Osteocyte (in vitro differentiated cells): ENCODE results near the gene EXOC4. TPM values are rescaled to one million over a fixed set of nuclear protein-coding genes. Genes with fewer than 3 reads are reported as not detected.
"Not testable (repeated sequence)": the region's sequence is repeated elsewhere in the genome, so short reads cannot be mapped to it uniquely, and the experiment has no call there.

Experiments used
- DNase-seq: peaks from one replicate; pipeline ENCODE4 v3.0.0; 2021; ENCODE audit warnings: mixed read lengths; ENCODE audit not compliant: unreplicated experiment; ENCODE audit errors: extremely low spot score
- H3K27ac Mint-ChIP-seq: one replicate; pipeline ENCODE4 v1.8.0; 2021; ENCODE audit warnings: mild to moderate bottlenecking, mixed read lengths; ENCODE audit not compliant: unreplicated experiment
- H3K27me3 Mint-ChIP-seq: one replicate; pipeline ENCODE4 v1.8.0; 2021; ENCODE audit warnings: mixed read lengths; ENCODE audit not compliant: unreplicated experiment
- H3K36me3 Mint-ChIP-seq: one replicate; pipeline ENCODE4 v1.8.0; 2021; ENCODE audit warnings: mixed read lengths; ENCODE audit not compliant: unreplicated experiment
- H3K4me1 Mint-ChIP-seq: one replicate; pipeline ENCODE4 v1.8.0; 2021; ENCODE audit warnings: mixed read lengths; ENCODE audit not compliant: unreplicated experiment
- H3K4me3 Mint-ChIP-seq: one replicate; pipeline ENCODE4 v1.8.0; 2021; ENCODE audit warnings: mild to moderate bottlenecking, moderate library complexity, mixed read lengths; ENCODE audit not compliant: unreplicated experiment
- H3K9me3 Mint-ChIP-seq: one replicate; pipeline ENCODE4 v1.8.0; 2021; ENCODE audit warnings: mixed read lengths; ENCODE audit not compliant: unreplicated experiment
- CTCF ChIP-seq: fragments of 200-600 bp; sonication (generic); IDR thresholded peaks from 2 replicates; pipeline ENCODE4 v1.5.0; 2021; ENCODE audit warnings: antibody characterized with exemption, mild to moderate bottlenecking, moderate library complexity
- total RNA-seq: library from RNA; stranded (reverse); gene quantifications from 2 replicates; pipeline ENCODE4 v1.2.1, GENCODE V29; 2021

EXOC4 gene
- total RNA-seq, 1 donor from 2014 or later = 99.9 TPM

GRCh38 chr7:133635541-133635940, 382.7 kb downstream of the EXOC4 start:
- Mint-ChIP-seq H3K9me3 (peaks cover 8% of the 10 kb centered on the region), H3K36me3 (peaks cover 10% of the 10 kb centered on the region), H3K27me3 (no peaks in the 10 kb centered on the region), H3K27ac (no peak overlapping the region), H3K4me3 (no peak overlapping the region), H3K4me1 (peaks cover 3% of the 10 kb centered on the region)
- DNase-seq = no peak
- TF ChIP-seq CTCF = no peak

GRCh38 chr7:133638857-133639256, 386.0 kb downstream of the EXOC4 start:
- Mint-ChIP-seq H3K4me1 (peaks cover 3% of the 10 kb centered on the region), H3K27me3 (no peaks in the 10 kb centered on the region), H3K4me3 (no peak overlapping the region), H3K36me3 (no peaks in the 10 kb centered on the region), H3K27ac (no peak overlapping the region), H3K9me3 (peaks cover 7% of the 10 kb centered on the region)
- DNase-seq = no peak
- TF ChIP-seq CTCF = no peak

GRCh38 chr7:133641436-133641835, 388.6 kb downstream of the EXOC4 start:
- peaks cover 12% of the 10 kb centered on the region for H3K9me3 Mint-ChIP-seq
- no peaks in the 10 kb centered on the region for H3K27me3 Mint-ChIP-seq
- H3K27ac Mint-ChIP-seq = no peak overlapping the region
- DNase-seq = no peak
- TF ChIP-seq CTCF = no peak
- peaks cover 3% of the 10 kb centered on the region for H3K36me3 Mint-ChIP-seq
- H3K4me3 Mint-ChIP-seq = no peak overlapping the region
- peaks cover 12% of the 10 kb centered on the region for H3K4me1 Mint-ChIP-seq

GRCh38 chr7:133642907-133643306, 390.0 kb downstream of the EXOC4 start:
- Mint-ChIP-seq H3K27ac (no peak overlapping the region), H3K4me3 (no peak overlapping the region), H3K9me3 (peaks cover 12% of the 10 kb centered on the region), H3K27me3 (no peaks in the 10 kb centered on the region), H3K4me1 (peaks cover 18% of the 10 kb centered on the region), H3K36me3 (peaks cover 3% of the 10 kb centered on the region)
- DNase-seq = no peak
- no peak for TF ChIP-seq CTCF

GRCh38 chr7:133643652-133644051, 390.8 kb downstream of the EXOC4 start:
- H3K27ac Mint-ChIP-seq, H3K27me3 Mint-ChIP-seq, DNase-seq, H3K36me3 Mint-ChIP-seq, H3K4me3 Mint-ChIP-seq: not testable (repeated sequence)
- H3K4me1 Mint-ChIP-seq = peaks cover 18% of the 10 kb centered on the region
- H3K9me3 Mint-ChIP-seq = peaks cover 12% of the 10 kb centered on the region

- Mint-ChIP-seq H3K9me3 (peaks cover 12% of the 10 kb centered on the region), H3K4me1 (peaks cover 29% of the 10 kb centered on the region), H3K27me3 (no peaks in the 10 kb centered on the region), H3K36me3 (peaks cover 3% of the 10 kb centered on the region), H3K27ac (peak overlapping the region; percentile 9), H3K4me3 (no peak overlapping the region)
- no peak for DNase-seq
- no peak for TF ChIP-seq CTCF
Observed at GRCh38 chr7:133645884-133646391, 393.1 kb downstream of the EXOC4 start.
